ENCODE measurements around the gene OR51B2. TPM values are rescaled to one million over a fixed set of nuclear protein-coding genes. Genes with fewer than 3 reads are reported as not detected.

The OR51B2 gene
- total RNA-seq, 2 experiments from 2014 or later = not detected

DNA sequence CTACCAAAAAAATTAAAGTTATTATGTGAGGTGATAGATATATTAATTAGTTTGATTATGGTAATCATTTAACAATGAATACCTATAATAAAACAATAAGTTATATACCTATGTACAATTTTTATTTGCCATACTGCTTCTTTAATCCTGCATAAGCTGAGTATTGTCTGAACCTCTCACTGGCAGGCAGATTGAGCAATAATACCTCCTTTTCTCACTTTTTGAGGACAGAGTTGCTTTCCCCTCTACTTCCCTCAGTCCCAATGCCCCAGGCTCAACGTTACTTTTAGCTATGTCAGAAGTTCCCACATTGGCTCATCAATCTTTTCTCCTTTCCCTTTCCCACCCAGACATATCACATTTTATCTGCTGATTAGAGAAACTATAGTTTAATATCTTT, 25.5 kb upstream of the OR51B2 start:
- no peak overlapping the region for H3K27ac ChIP-seq (ENCODE audit: low read depth, low read length, poor library complexity, severe bottlenecking)
- ChIA-PET CTCF (ENCODE audit: unreplicated experiment) (no interaction called here), POLR2A (no interaction called here)
- H4K20me1 ChIP-seq (ENCODE audit: insufficient read depth, low read length) = no peaks in the 10 kb centered on the region
- H3K4me3 ChIP-seq (ENCODE audit: low read depth, low read length, poor library complexity, severe bottlenecking) = no peak overlapping the region
- H3K4me2 ChIP-seq (ENCODE audit: low read length) = no peak overlapping the region
- no peaks in the 10 kb centered on the region for H3K36me3 ChIP-seq (ENCODE audit: insufficient read depth, low read length)
- no TSS peak for BruUV-seq (replicated peaks)
- no peaks in the 10 kb centered on the region for H3K4me1 ChIP-seq (ENCODE audit: insufficient read depth, low read length, poor library complexity, severe bottlenecking)
- no peak for DNase-seq (ENCODE audit: low spot score)
- no peaks in the 10 kb centered on the region for H3K9me2 ChIP-seq (ENCODE audit: insufficient read depth, low read length)
- no peaks in the 10 kb centered on the region for H3K79me2 ChIP-seq (ENCODE audit: insufficient read depth, low read depth, low read length)
- no peak overlapping the region for H2AFZ ChIP-seq (ENCODE audit: low read length)
- TF ChIP-seq EZH2phosphoT487 (IDR thresholded peaks at IDR 0.05; ENCODE audit: borderline replicate concordance, low read depth, low read length) = no peak
- TF ChIP-seq, protein P1, sequence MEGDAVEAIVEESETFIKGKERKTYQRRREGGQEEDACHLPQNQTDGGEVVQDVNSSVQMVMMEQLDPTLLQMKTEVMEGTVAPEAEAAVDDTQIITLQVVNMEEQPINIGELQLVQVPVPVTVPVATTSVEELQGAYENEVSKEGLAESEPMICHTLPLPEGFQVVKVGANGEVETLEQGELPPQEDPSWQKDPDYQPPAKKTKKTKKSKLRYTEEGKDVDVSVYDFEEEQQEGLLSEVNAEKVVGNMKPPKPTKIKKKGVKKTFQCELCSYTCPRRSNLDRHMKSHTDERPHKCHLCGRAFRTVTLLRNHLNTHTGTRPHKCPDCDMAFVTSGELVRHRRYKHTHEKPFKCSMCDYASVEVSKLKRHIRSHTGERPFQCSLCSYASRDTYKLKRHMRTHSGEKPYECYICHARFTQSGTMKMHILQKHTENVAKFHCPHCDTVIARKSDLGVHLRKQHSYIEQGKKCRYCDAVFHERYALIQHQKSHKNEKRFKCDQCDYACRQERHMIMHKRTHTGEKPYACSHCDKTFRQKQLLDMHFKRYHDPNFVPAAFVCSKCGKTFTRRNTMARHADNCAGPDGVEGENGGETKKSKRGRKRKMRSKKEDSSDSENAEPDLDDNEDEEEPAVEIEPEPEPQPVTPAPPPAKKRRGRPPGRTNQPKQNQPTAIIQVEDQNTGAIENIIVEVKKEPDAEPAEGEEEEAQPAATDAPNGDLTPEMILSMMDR (conservative IDR thresholded peaks at IDR 0.05; ENCODE audit: low read length) = no peak
- no peaks in the 10 kb centered on the region for H3K9me3 ChIP-seq (ENCODE audit: low read length)
- intact Hi-C loops (cut with micrococcal nuclease; ENCODE audit: unreplicated experiment) = no loop called here

DNA sequence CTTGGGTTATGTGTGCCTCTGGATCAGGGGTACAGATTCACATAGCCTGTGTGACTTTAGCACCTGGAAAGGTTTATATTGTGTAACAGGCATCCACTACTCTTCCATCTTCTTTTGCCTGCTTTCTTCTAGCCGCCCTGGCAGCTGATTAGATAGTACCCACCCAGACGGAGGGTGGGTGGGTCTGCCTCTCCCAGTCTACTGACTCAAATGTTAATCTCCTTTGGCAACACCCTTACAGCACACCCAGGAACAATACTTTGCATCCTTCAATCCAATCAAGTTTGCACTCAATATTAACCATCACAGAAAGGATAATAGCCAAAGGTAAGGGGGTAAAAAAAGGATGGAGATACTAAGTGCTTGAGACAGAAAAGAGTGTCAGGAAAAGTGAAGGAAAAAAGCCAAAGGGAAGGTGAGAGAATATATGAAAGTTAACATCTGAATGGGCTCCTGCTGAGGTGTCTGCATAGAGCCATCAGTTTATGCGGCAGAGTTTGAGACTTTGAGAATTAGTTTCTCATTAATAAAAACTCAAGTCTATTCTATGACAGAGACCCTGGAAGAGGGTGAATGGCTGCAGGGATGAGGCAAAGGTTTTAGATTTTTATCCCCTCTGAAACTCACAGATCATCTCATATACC, 24.6 kb upstream of the OR51B2 start:
- CTCF ChIA-PET (ENCODE audit: unreplicated experiment) = no interaction called here
- Histone ChIP-seq H2AFZ (ENCODE audit: low read length) (no peak overlapping the region), H4K20me1 (ENCODE audit: insufficient read depth, low read length) (no peaks in the 10 kb centered on the region), H3K9me3 (ENCODE audit: low read length) (no peaks in the 10 kb centered on the region), H3K36me3 (ENCODE audit: insufficient read depth, low read length) (no peaks in the 10 kb centered on the region), H3K9me2 (ENCODE audit: insufficient read depth, low read length) (no peaks in the 10 kb centered on the region), H3K4me1 (ENCODE audit: insufficient read depth, low read length, poor library complexity, severe bottlenecking) (no peaks in the 10 kb centered on the region), H3K4me2 (ENCODE audit: low read length) (no peak overlapping the region), H3K79me2 (ENCODE audit: insufficient read depth, low read depth, low read length) (no peaks in the 10 kb centered on the region), H3K4me3 (ENCODE audit: low read depth, low read length, poor library complexity, severe bottlenecking) (no peak overlapping the region), H3K27ac (ENCODE audit: low read depth, low read length, poor library complexity, severe bottlenecking) (no peak overlapping the region)
- POLR2A ChIA-PET = no interaction called here
- intact Hi-C loops (cut with micrococcal nuclease; ENCODE audit: unreplicated experiment) = no loop called here
- no peak for TF ChIP-seq EZH2phosphoT487 (IDR thresholded peaks at IDR 0.05; ENCODE audit: borderline replicate concordance, low read depth, low read length)
- TF ChIP-seq, protein P1 (conservative IDR thresholded peaks at IDR 0.05; ENCODE audit: low read length) = no peak
- no peak for DNase-seq (ENCODE audit: low spot score)
- no TSS peak for BruUV-seq (replicated peaks)

DNA sequence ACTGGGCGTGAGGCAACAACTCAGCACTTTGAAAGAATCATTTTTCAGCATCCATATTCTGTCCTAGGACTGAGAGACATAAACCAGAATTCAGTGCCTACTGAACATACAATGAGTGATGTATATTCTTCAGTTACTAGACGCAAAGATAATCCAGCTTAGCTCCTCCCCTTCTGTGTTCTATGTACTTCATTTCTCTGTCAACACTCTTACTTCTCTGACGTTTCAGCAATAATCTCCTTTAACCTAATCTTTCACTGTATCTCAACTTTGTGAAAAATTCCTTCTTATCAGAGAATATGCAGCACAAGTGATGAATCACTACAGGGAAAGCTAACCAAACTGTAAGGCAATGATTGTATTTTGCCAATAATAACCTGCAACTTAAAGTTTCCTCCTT, 21.7 kb upstream of the OR51B2 start:
- TF ChIP-seq, protein P1 (conservative IDR thresholded peaks at IDR 0.05; ENCODE audit: low read length) = no peak
- no peak for TF ChIP-seq EZH2phosphoT487 (IDR thresholded peaks at IDR 0.05; ENCODE audit: borderline replicate concordance, low read depth, low read length)
- no peak overlapping the region for H3K4me2 ChIP-seq (ENCODE audit: low read length)
- CTCF ChIA-PET (ENCODE audit: unreplicated experiment) = no interaction called here
- intact Hi-C loops (cut with micrococcal nuclease; ENCODE audit: unreplicated experiment) = no loop called here
- no peaks in the 10 kb centered on the region for H3K4me1 ChIP-seq (ENCODE audit: insufficient read depth, low read length, poor library complexity, severe bottlenecking)
- POLR2A ChIA-PET = no interaction called here
- no peaks in the 10 kb centered on the region for H3K9me2 ChIP-seq (ENCODE audit: insufficient read depth, low read length)
- H3K36me3 ChIP-seq (ENCODE audit: insufficient read depth, low read length) = no peaks in the 10 kb centered on the region
- no peak overlapping the region for H3K27ac ChIP-seq (ENCODE audit: low read depth, low read length, poor library complexity, severe bottlenecking)
- H4K20me1 ChIP-seq (ENCODE audit: insufficient read depth, low read length) = no peaks in the 10 kb centered on the region
- DNase-seq (ENCODE audit: low spot score) = no peak
- H2AFZ ChIP-seq (ENCODE audit: low read length) = no peak overlapping the region
- H3K79me2 ChIP-seq (ENCODE audit: insufficient read depth, low read depth, low read length) = no peaks in the 10 kb centered on the region
- H3K9me3 ChIP-seq (ENCODE audit: low read length) = no peaks in the 10 kb centered on the region
- BruUV-seq (replicated peaks) = no TSS peak
- H3K4me3 ChIP-seq (ENCODE audit: low read depth, low read length, poor library complexity, severe bottlenecking) = no peak overlapping the region

All from OCI-LY7 (cell line).